B cell (primary cell): ENCODE data around the gene AURKAIP1. TPM values are rescaled to one million over a fixed set of nuclear protein-coding genes. Genes with fewer than 3 reads are reported as not detected.
A peak's percentile ranks its signal among the peaks of the same experiment; 100 is the strongest.

Experiments
- ATAC-seq: fragments of 200-7000 bp; cut with Tn5 transposase; one replicate; pipeline ENCODE4 v1.10.0; 2021; ENCODE audit warnings: low read depth, mild to moderate bottlenecking, moderate number of reproducible peaks, moderate library complexity
- CTCF ChIA-PET: fragments of 350-600 bp; sonication (Branson Sonifier 250); formaldehyde crosslinking; loops from one replicate; lab custom pipeline; 2021; ENCODE audit warnings: antibody characterized with exemption, inconsistent platforms; lab: Charles Lee
- POLR2A ChIA-PET: fragments of 350-600 bp; sonication (Branson Sonifier 250); formaldehyde crosslinking; loops from one replicate; lab custom pipeline; 2021; ENCODE audit warnings: antibody characterized with exemption; lab: Charles Lee
- DNase-seq: peaks from one replicate; pipeline ENCODE4 v3.0.0; 2013
- H2AFZ ChIP-seq: 2 replicates; pipeline ENCODE4 v1.6.1; 2012; ENCODE audit warnings: mild to moderate bottlenecking, low read depth, low read length; ENCODE audit not compliant: insufficient read depth, poor library complexity, severe bottlenecking
- H3K27ac ChIP-seq, 2 donors: 1 replicate in 1 of 2; 2 replicates in 1 of 2; pipeline ENCODE4 v1.5.1; 2012 to 2013; ENCODE audit warnings: low read length in 2 of 2, mild to moderate bottlenecking in 2 of 2, moderate library complexity in 1 of 2
- H3K27me3 ChIP-seq, 4 experiments: fragments of 200-600 bp in 1 of 4; sonication (generic) in 1 of 4; replicated peaks in 1 of 4; 1 replicate in 2 of 4; 2 replicates in 2 of 4; pipeline versions ENCODE4 v1.6.1 to v1.7.0; 2013 to 2016; ENCODE audit warnings: low read length in 3 of 4, mild to moderate bottlenecking in 2 of 4, mixed read lengths in 1 of 4, moderate library complexity in 1 of 4; ENCODE audit not compliant: insufficient read depth in 4 of 4, control insufficient read depth in 3 of 4; ENCODE audit errors: control extremely low read depth in 1 of 4
- H3K36me3 ChIP-seq, 2 experiments: replicated peaks in 1 of 2; 1 replicate in 1 of 2; 2 replicates in 1 of 2; pipeline versions ENCODE4 v1.6.1 to v1.7.1; 2013; ENCODE audit warnings: low read length in 1 of 2; ENCODE audit not compliant: insufficient read depth in 2 of 2, control insufficient read depth in 1 of 2; ENCODE audit errors: control extremely low read depth in 1 of 2, extremely low read depth in 1 of 2
- H3K4me1 ChIP-seq, 2 donors: fragments of 200-600 bp in 1 of 2; sonication (generic) in 1 of 2; 1 replicate in 1 of 2; 2 replicates in 1 of 2; pipeline versions ENCODE4 v1.5.1 to v1.6.1; 2013 to 2017; ENCODE audit warnings: low read length in 2 of 2; ENCODE audit not compliant: control insufficient read depth in 2 of 2, insufficient read depth in 2 of 2
- H3K4me2 ChIP-seq: replicated peaks from 2 replicates; pipeline ENCODE3; 2012; ENCODE audit warnings: mild to moderate bottlenecking, low read depth, low read length; ENCODE audit not compliant: poor library complexity, severe bottlenecking
- H3K4me3 ChIP-seq, 5 experiments: fragments of 200-600 bp in 1 of 5; sonication (generic) in 1 of 5; 1 replicate in 3 of 5; 2 replicates in 2 of 5; pipeline versions ENCODE4 v1.5.1 to v1.7.0; 2011 to 2016; ENCODE audit warnings: low read length in 4 of 5, mild to moderate bottlenecking in 4 of 5, low read depth in 2 of 5, control low read depth in 1 of 5, moderate library complexity in 1 of 5; ENCODE audit not compliant: insufficient read depth in 1 of 5; ENCODE audit errors: control extremely low read depth in 1 of 5, extremely low read depth in 1 of 5
- H3K79me2 ChIP-seq: fragments of 200-600 bp; sonication (generic); one replicate; pipeline ENCODE4 v1.6.0; 2016; ENCODE audit warnings: low read length; ENCODE audit not compliant: control insufficient read depth, insufficient read depth
- H3K9ac ChIP-seq: fragments of 200-600 bp; sonication (generic); 2 replicates; pipeline ENCODE4 v1.6.1; 2017; ENCODE audit warnings: mild to moderate bottlenecking, low read length, moderate library complexity
- H3K9me3 ChIP-seq, 3 donors: one replicate each; pipeline versions ENCODE4 v1.6.1 to v1.7.1; 2013; ENCODE audit warnings: low read length in 2 of 3; ENCODE audit not compliant: control insufficient read depth in 2 of 3, insufficient read depth in 1 of 3; ENCODE audit errors: control extremely low read depth in 1 of 3
- H4K20me1 ChIP-seq: 2 replicates; pipeline ENCODE4 v1.6.0; 2012; ENCODE audit warnings: mild to moderate bottlenecking, low read length; ENCODE audit not compliant: insufficient read depth, control insufficient read depth, poor library complexity, severe bottlenecking
- H3K27ac Mint-ChIP-seq: one replicate; pipeline ENCODE4 v1.8.0; 2021; ENCODE audit warnings: mixed read lengths
- H3K27me3 Mint-ChIP-seq: one replicate; pipeline ENCODE4 v1.8.0; 2021; ENCODE audit warnings: mixed read lengths
- H3K4me1 Mint-ChIP-seq: one replicate; pipeline ENCODE4 v1.8.0; 2021; ENCODE audit warnings: mixed read lengths
- H3K4me3 Mint-ChIP-seq: one replicate; pipeline ENCODE4 v1.8.0; 2021; ENCODE audit warnings: mixed read lengths
- H3K9me3 Mint-ChIP-seq: one replicate; pipeline ENCODE4 v1.8.0; 2022; ENCODE audit warnings: mixed read lengths; ENCODE audit not compliant: insufficient read depth
- EZH2 ChIP-seq: IDR thresholded peaks from 2 replicates; pipeline ENCODE4 v1.6.1; 2012; ENCODE audit warnings: borderline replicate concordance, low read depth, mild to moderate bottlenecking, moderate library complexity, low read length; ENCODE audit not compliant: insufficient read depth, poor library complexity, severe bottlenecking
- WGBS: methylation state at CpG from one replicate; pipeline ENCODE4 v1.1.5; 2013; ENCODE audit warnings: missing lambda C conversion rate; ENCODE audit not compliant: insufficient coverage; 5-methylcytosine and 5-hydroxymethylcytosine counted together
- intact Hi-C: fragments of 100-400 bp; cut with micrococcal nuclease; formaldehyde crosslinking; loops from one replicate; pipeline ENCODE4 v1.10.0; 2022
- polyA plus RNA-seq: library from polyadenylated mRNA; depleted of rRNA; stranded (reverse); fragments of >200 nt; gene quantifications from 2 replicates; pipeline ENCODE4 v1.2.3, GENCODE V29; 2012
- total RNA-seq, 2 donors: library from RNA; stranded (reverse); fragments of 120-200 nt in 1 of 2; gene quantifications; 1 replicate in 1 of 2; 2 replicates in 1 of 2; pipeline versions ENCODE4 v1.2.3 to v1.2.4, GENCODE V29; 2013 to 2022
- TF ChIP-seq, protein P1 (sequence below): fragments of 200-600 bp; IDR thresholded peaks from one replicate; pipeline ENCODE4 v1.8.0; 2022; ENCODE audit warnings: antibody characterized with exemption, mild to moderate bottlenecking

Gene AURKAIP1
- total and polyA plus RNA-seq, 2 donors (not counting 1 experiment from before 2014, with no cell fraction given): 61.1 to 61.7 TPM

DNA sequence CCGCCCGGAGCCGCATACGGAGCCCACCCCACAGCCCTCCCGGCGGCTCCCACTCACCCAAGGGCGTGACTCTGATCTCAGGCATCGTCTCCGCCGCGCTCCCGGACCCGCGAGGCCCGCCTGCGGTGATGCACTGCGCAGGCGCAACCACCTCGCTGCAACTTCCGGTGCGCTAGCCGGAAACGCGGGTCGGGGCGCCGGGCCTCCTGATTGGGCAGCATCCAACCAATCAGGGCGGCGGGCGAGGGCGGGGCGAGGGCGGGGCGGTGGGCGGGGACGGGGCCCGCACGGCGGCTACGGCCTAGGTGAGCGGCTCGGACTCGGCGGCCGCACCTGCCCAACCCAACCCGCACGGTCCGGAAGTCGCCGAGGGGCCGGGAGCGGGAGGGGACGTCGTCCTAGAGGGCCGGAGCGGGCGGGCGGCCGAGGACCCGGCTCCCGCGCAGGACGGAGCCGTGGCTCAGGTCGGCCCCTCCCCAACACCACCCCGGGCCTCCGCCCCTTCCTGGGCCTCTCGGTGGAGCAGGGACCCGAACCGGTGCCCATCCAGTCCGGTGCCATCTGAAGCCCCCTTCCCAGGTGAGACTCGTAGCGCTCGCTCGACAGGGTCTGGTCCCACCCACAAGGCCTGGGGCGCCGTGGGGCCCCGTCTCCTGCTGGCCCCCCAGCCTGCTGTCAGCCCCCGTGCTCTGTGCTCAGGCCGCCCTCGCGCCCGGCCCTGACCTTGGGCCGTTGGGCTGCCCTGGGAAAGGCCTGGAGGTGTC is 50.3 kb downstream of the AURKAIP1 start, which contains the start of the genes CPTP and INTS11:
CPTP (plus strand) TSS at position 279 of the 764 bp plus-strand sequence. CDS start 2,109 bp downstream, outside the sequence.
INTS11 (minus strand) TSS at position 137 of the 764 bp plus-strand sequence; CDS start at position 85, 52 bp downstream.
- intact Hi-C loops: loop anchor here (1.0 kb wide), 4 partner anchors 16 to 208 kb away; partner anchors contain the start of genes C1orf159, DVL1, PUSL1 and UBE2J2
- H4K20me1 ChIP-seq: peaks cover 51% of the 10 kb centered on the region
- peak within 1 kb of the TSS; percentile 95 for H3K9ac ChIP-seq
- Mint-ChIP-seq H3K4me1 (peaks cover 29% of the 10 kb centered on the region), H3K9me3 (no peaks in the 10 kb centered on the region), H3K27me3 (no peaks in the 10 kb centered on the region), H3K4me3 (peak within 1 kb of the TSS; percentile 93), H3K27ac (peak within 1 kb of the TSS; percentile 92)
- H3K27ac ChIP-seq: peak within 1 kb of the TSS; percentile 10 to 75
- ATAC-seq (peak; percentile 89), DNase-seq (peak; percentile 95)
- POLR2A ChIA-PET: no interaction called here
- peaks cover 0 to 13% of the 10 kb centered on the region in 2 experiments for H3K36me3 ChIP-seq
- peaks cover 56% of the 10 kb centered on the region for H3K79me2 ChIP-seq
- no peaks in the 10 kb centered on the region for H3K27me3 ChIP-seq
- H3K4me1 ChIP-seq: peaks cover 20 to 32% of the 10 kb centered on the region in 2 donors
- no peak for TF ChIP-seq EZH2
- TF ChIP-seq, protein P1, sequence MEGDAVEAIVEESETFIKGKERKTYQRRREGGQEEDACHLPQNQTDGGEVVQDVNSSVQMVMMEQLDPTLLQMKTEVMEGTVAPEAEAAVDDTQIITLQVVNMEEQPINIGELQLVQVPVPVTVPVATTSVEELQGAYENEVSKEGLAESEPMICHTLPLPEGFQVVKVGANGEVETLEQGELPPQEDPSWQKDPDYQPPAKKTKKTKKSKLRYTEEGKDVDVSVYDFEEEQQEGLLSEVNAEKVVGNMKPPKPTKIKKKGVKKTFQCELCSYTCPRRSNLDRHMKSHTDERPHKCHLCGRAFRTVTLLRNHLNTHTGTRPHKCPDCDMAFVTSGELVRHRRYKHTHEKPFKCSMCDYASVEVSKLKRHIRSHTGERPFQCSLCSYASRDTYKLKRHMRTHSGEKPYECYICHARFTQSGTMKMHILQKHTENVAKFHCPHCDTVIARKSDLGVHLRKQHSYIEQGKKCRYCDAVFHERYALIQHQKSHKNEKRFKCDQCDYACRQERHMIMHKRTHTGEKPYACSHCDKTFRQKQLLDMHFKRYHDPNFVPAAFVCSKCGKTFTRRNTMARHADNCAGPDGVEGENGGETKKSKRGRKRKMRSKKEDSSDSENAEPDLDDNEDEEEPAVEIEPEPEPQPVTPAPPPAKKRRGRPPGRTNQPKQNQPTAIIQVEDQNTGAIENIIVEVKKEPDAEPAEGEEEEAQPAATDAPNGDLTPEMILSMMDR: no peak
- peaks cover 0 to 2% (median 0%) of the 10 kb centered on the region in 3 donors for H3K9me3 ChIP-seq
- H2AFZ ChIP-seq: peak within 1 kb of the TSS; percentile 84
- WGBS: under 1% methylated on average over 83 of the region's 84 CpGs
- CTCF ChIA-PET: interaction anchor here (0.8 kb wide), 1 partner anchor 48 kb away, joined by 3 read pairs; no protein-coding TSS in a partner anchor
- H3K4me3 ChIP-seq: peak within 1 kb of the TSS; percentile 31 to 84 (median 74)
- peak within 1 kb of the TSS; percentile 99 for H3K4me2 ChIP-seq
